GM12872 (cell line): ENCODE data around the gene ABHD12.
A peak's percentile ranks its signal among the peaks of the same experiment; 100 is the strongest.

Experiments used
- CTCF ChIP-seq: IDR thresholded peaks from 3 replicates; pipeline ENCODE4 v1.5.1; 2011; ENCODE audit warnings: low read depth, mild to moderate bottlenecking, low read length, moderate library complexity; ENCODE audit not compliant: insufficient read depth

Gene ABHD12

GRCh38 chr20:25310268-25310920, 80.2 kb downstream of the ABHD12 start:
- TF ChIP-seq CTCF, result peak; percentile 89

GRCh38 chr20:25309395-25310267, 81.0 kb downstream of the ABHD12 start:
- no peak for TF ChIP-seq CTCF

- no peak for TF ChIP-seq CTCF
These were observed 81.8 kb downstream of the ABHD12 start for GRCh38 chr20:25308671-25309394.

- no peak for TF ChIP-seq CTCF
These were observed 82.5 kb downstream of the ABHD12 start for GRCh38 chr20:25308083-25308491.

GRCh38 chr20:25306991-25307903, 83.4 kb downstream of the ABHD12 start:
- no peak for TF ChIP-seq CTCF

- no peak for TF ChIP-seq CTCF
These were observed 86.5 kb downstream of the ABHD12 start for GRCh38 chr20:25304025-25304549.
